ENCODE measurements around the gene HAT1. TPM values are rescaled to one million over a fixed set of nuclear protein-coding genes. Genes with fewer than 3 reads are reported as not detected.

Gene HAT1
- total and polyA plus RNA-seq, 8 donors, result 7.8 to 20.1 (median 16.2) TPM

GRCh38 chr2:171919453-171919852 is 2.8 kb upstream of the HAT1 start:
- WGBS, 2 donors, result 80 to 89% methylated on average over 2 of the region's 2 CpGs
- H3K9me3 ChIP-seq, result no peaks in the 10 kb centered on the region
- DNase-seq (no peak), ATAC-seq (no peak), FAIRE-seq (no peak)
- H3K36me3 ChIP-seq, result no peaks in the 10 kb centered on the region
- intact Hi-C loops (cut with DNase I), result no loop called here
- no peak overlapping the region for H3K4me3 ChIP-seq
- peaks cover 4 to 17% (median 11%) of the 10 kb centered on the region in 3 donors for H3K4me1 ChIP-seq
- no peaks in the 10 kb centered on the region for H3K27me3 ChIP-seq
- no peak overlapping the region for H3K27ac ChIP-seq
- no peak for TF ChIP-seq CTCF (IDR thresholded peaks at IDR 0.05)

GRCh38 chr2:171921970-171922229 is 361 bp upstream of the HAT1 start:
- DNase-seq, result no peak
- no peaks in the 10 kb centered on the region for H3K27me3 ChIP-seq
- H3K36me3 ChIP-seq, result no peaks in the 10 kb centered on the region
- no peaks in the 10 kb centered on the region for H3K9me3 ChIP-seq
- TF ChIP-seq CTCF (IDR thresholded peaks at IDR 0.05), result no peak
- H3K4me3 ChIP-seq, result peak overlapping the region in 2 of 4 donors; percentile 68
- H3K4me1 ChIP-seq, result peaks cover 4 to 19% (median 14%) of the 10 kb centered on the region in 3 donors
- ATAC-seq, result peak in 1 of 4 donors; percentile 3
- WGBS, 2 donors, result 15 to 16% methylated on average over 5 of the region's 5 CpGs
- no peak for FAIRE-seq
- H3K27ac ChIP-seq, result peak overlapping the region; percentile 85 to 97 (median 90)
- intact Hi-C loops (cut with DNase I), result no loop called here

DNA sequence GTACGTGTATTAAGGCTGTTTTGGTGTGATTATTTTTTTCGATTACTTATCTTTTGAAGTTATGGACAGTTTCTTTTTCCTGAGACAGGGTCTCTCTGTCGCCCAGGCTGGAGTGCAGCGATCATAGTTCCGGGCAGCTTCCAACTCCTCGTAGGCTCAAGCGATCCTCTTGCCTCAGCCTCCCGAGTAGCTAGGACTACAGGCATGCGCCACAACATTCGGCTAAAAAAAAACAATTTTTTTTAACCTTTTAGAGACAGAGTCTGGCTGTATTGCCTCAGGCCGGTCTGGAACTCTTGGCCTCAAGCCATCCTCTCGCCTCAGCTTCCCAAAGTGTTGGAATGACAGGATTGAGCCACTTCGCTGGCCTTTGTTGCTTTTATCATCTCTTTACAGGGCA is 945 bp downstream of the HAT1 start:
- Histone ChIP-seq H3K27ac (peak overlapping the region; percentile 85 to 97 (median 90)), H3K4me1 (peaks cover 4 to 19% (median 14%) of the 10 kb centered on the region in 3 donors), H3K36me3 (no peaks in the 10 kb centered on the region), H3K4me3 (peak overlapping the region; percentile 38 to 82 (median 68)), H3K9me3 (no peaks in the 10 kb centered on the region), H3K27me3 (no peaks in the 10 kb centered on the region)
- no peak for TF ChIP-seq CTCF (IDR thresholded peaks at IDR 0.05)
- ATAC-seq (peak; percentile 30 to 58 (median 39)), FAIRE-seq (no peak), DNase-seq (peak in 3 of 6 donors; percentile 16 to 36 (median 23))
- intact Hi-C loops (cut with DNase I), result no loop called here
- 17% methylated on average over 13 of the region's 13 CpGs for WGBS, 2 donors

GRCh38 chr2:171924170-171924942 is 2.1 kb downstream of the HAT1 start:
- intact Hi-C loops (cut with DNase I), result no loop called here
- DNase-seq, result no peak
- WGBS, 2 donors, result 90 to 96% methylated on average over 17 of the region's 17 CpGs

More at GRCh38 chr2:171924170-171924942, 2.1 kb downstream of the HAT1 start:
- peaks cover 4 to 19% (median 14%) of the 10 kb centered on the region in 3 donors for H3K4me1 ChIP-seq
- H3K36me3 ChIP-seq, result no peaks in the 10 kb centered on the region
- no peaks in the 10 kb centered on the region for H3K27me3 ChIP-seq
- no peaks in the 10 kb centered on the region for H3K9me3 ChIP-seq
- TF ChIP-seq CTCF (IDR thresholded peaks at IDR 0.05), result no peak
- no peak overlapping the region for H3K27ac ChIP-seq
- FAIRE-seq (no peak), ATAC-seq (no peak)
- no peak overlapping the region for H3K4me3 ChIP-seq
